ENCODE data around the gene AXDND1.

Gene AXDND1

GRCh38 chr1:179365342-179366092 lies at the start of gene AXDND1:
AXDND1 (plus strand) TSS chr1:179365971; CDS start chr1:179366510, 539 bp downstream.
- Histone ChIP-seq H3K36me3 (no peaks in the 10 kb centered on the region), H3K4me3 (peak within 1 kb of the TSS; percentile 57 to 84), H3K9me3 (no peaks in the 10 kb centered on the region), H3K27ac (peak within 1 kb of the TSS; percentile 85 to 92), H3K4me1 (peaks cover 0 to 16% (median 8%) of the 10 kb centered on the region in 4 donors), H3K27me3 (no peaks in the 10 kb centered on the region)
- DNase-seq, result peak; percentile 87 to 88
- intact Hi-C loops (cut with DNase I; ENCODE audit: low total_unique reads), result loop anchor here (2.0 to 10.0 kb wide), 2 partner anchors 171 to 285 kb away; no protein-coding TSS in a partner anchor
- peak in 1 of 2 experiments; percentile 5 for TF ChIP-seq CTCF (IDR thresholded peaks at IDR 0.05)

GRCh38 chr1:179318491-179318890 lies 47.3 kb upstream of the AXDND1 start:
- DNase-seq, result no peak
- TF ChIP-seq CTCF (IDR thresholded peaks at IDR 0.05), result no peak
- Histone ChIP-seq H3K4me1 (no peaks in the 10 kb centered on the region), H3K9me3 (no peaks in the 10 kb centered on the region), H3K27me3 (no peaks in the 10 kb centered on the region), H3K27ac (no peak overlapping the region), H3K4me3 (no peak overlapping the region), H3K36me3 (no peaks in the 10 kb centered on the region)
- intact Hi-C loops (cut with DNase I; ENCODE audit: low total_unique reads), result no loop called here

GRCh38 chr1:179321533-179322216 lies 44.1 kb upstream of the AXDND1 start:
- no peaks in the 10 kb centered on the region for H3K36me3 ChIP-seq
- no peak for TF ChIP-seq CTCF (IDR thresholded peaks at IDR 0.05)
- no peaks in the 10 kb centered on the region for H3K4me1 ChIP-seq
- no peak overlapping the region for H3K27ac ChIP-seq
- DNase-seq, result no peak
- H3K9me3 ChIP-seq, result no peaks in the 10 kb centered on the region
- no peak overlapping the region for H3K4me3 ChIP-seq
- no peaks in the 10 kb centered on the region for H3K27me3 ChIP-seq
- intact Hi-C loops (cut with DNase I; ENCODE audit: low total_unique reads), result no loop called here

- H3K36me3 ChIP-seq, result no peaks in the 10 kb centered on the region
- no peak for TF ChIP-seq CTCF (IDR thresholded peaks at IDR 0.05)
- no peaks in the 10 kb centered on the region for H3K4me1 ChIP-seq
- no peak overlapping the region for H3K4me3 ChIP-seq
- H3K27me3 ChIP-seq, result no peaks in the 10 kb centered on the region
- H3K9me3 ChIP-seq, result no peaks in the 10 kb centered on the region
- intact Hi-C loops (cut with DNase I; ENCODE audit: low total_unique reads), result no loop called here
- no peak overlapping the region for H3K27ac ChIP-seq
- DNase-seq, result no peak
Observed at GRCh38 chr1:179322557-179322956, 43.2 kb upstream of the AXDND1 start.

- no peaks in the 10 kb centered on the region for H3K9me3 ChIP-seq
- intact Hi-C loops (cut with DNase I; ENCODE audit: low total_unique reads), result no loop called here
- no peaks in the 10 kb centered on the region for H3K4me1 ChIP-seq
- H3K36me3 ChIP-seq, result no peaks in the 10 kb centered on the region
- TF ChIP-seq CTCF (IDR thresholded peaks at IDR 0.05), result no peak
- no peak for DNase-seq
- no peaks in the 10 kb centered on the region for H3K27me3 ChIP-seq
- no peak overlapping the region for H3K27ac ChIP-seq
- no peak overlapping the region for H3K4me3 ChIP-seq
Observed at GRCh38 chr1:179323436-179323835, 42.3 kb upstream of the AXDND1 start.

All from tibial artery (tissue), 4 donors.